ENCODE measurements around the gene PALM.

PALM gene

GRCh38 chr19:752652-753517 is 44.1 kb downstream of the PALM start:
- peak in 1 of 2 donors; percentile 44 for DNase-seq

GRCh38 chr19:754530-754929 is 45.8 kb downstream of the PALM start:
- DNase-seq, result no peak

- DNase-seq, result no peak
Measured at GRCh38 chr19:755063-755462, 46.3 kb downstream of the PALM start.

- no peak for DNase-seq
Measured at GRCh38 chr19:756236-756635, 47.5 kb downstream of the PALM start.

GRCh38 chr19:756821-757688 is 48.3 kb downstream of the PALM start:
- no peak for DNase-seq

GRCh38 chr19:757811-758668 is 49.3 kb downstream of the PALM start:
- no peak for DNase-seq

- DNase-seq, result no peak
Measured at GRCh38 chr19:763181-763580, 54.4 kb downstream of the PALM start.

GRCh38 chr19:763869-764268 is 55.1 kb downstream of the PALM start:
- no peak for DNase-seq

- DNase-seq, result no peak
Measured at GRCh38 chr19:764301-764700, 55.6 kb downstream of the PALM start.

- no peak for DNase-seq
Measured at GRCh38 chr19:765179-765738, 56.5 kb downstream of the PALM start.

GRCh38 chr19:768424-768823 is 59.7 kb downstream of the PALM start:
- DNase-seq, result no peak

GRCh38 chr19:769616-770015 is 60.9 kb downstream of the PALM start:
- DNase-seq, result no peak

GRCh38 chr19:771332-771785 is 62.6 kb downstream of the PALM start:
- DNase-seq, result peak; percentile 34 to 41

GRCh38 chr19:772063-772462 is 63.3 kb downstream of the PALM start:
- no peak for DNase-seq

GRCh38 chr19:772730-773436 is 64.1 kb downstream of the PALM start:
- no peak for DNase-seq

- DNase-seq, result no peak
Measured at GRCh38 chr19:776549-776948, 67.8 kb downstream of the PALM start.

GRCh38 chr19:778910-779653 is 70.3 kb downstream of the PALM start:
- DNase-seq, result no peak

GRCh38 chr19:780935-781334 is 72.2 kb downstream of the PALM start:
- no peak for DNase-seq

GRCh38 chr19:781800-782184 is 73.1 kb downstream of the PALM start:
- no peak for DNase-seq

- no peak for DNase-seq
Measured at GRCh38 chr19:782185-782877, 73.6 kb downstream of the PALM start.

Data from CD4-positive, alpha-beta T cell treated with Interleukin-1 beta for 1 hour (primary cell).